Ishikawa (cell line): Measurements from ENCODE around the gene RCN1.

Source experiments
- CEBPB ChIP-seq: IDR thresholded peaks from 2 replicates; pipeline ENCODE4 v1.6.1; 2012
- CREB1 ChIP-seq: IDR thresholded peaks from 2 replicates; pipeline ENCODE4 v1.6.1; 2012; ENCODE audit warnings: low read depth
- EGR1 ChIP-seq: IDR thresholded peaks from 2 replicates; pipeline ENCODE4 v1.6.1; 2012
- EP300 ChIP-seq: IDR thresholded peaks from 2 replicates; pipeline ENCODE4 v1.6.1; 2012; ENCODE audit warnings: borderline replicate concordance
- FOXM1 ChIP-seq: IDR thresholded peaks from 2 replicates; pipeline ENCODE4 v1.6.1; 2012; ENCODE audit warnings: low read depth, borderline replicate concordance
- MAX ChIP-seq: IDR thresholded peaks from 2 replicates; pipeline ENCODE4 v1.6.1; 2012
- NFIC ChIP-seq: IDR thresholded peaks from 2 replicates; pipeline ENCODE4 v1.6.1; 2012
- RAD21 ChIP-seq: IDR thresholded peaks from 2 replicates; pipeline ENCODE4 v1.6.1; 2012; ENCODE audit warnings: low read depth
- REST ChIP-seq: IDR thresholded peaks from 2 replicates; pipeline ENCODE4 v1.6.1; 2012; ENCODE audit warnings: low read depth, mild to moderate bottlenecking
- TAF1 ChIP-seq: IDR thresholded peaks from 2 replicates; pipeline ENCODE4 v1.6.1; 2012; ENCODE audit warnings: low read depth, mild to moderate bottlenecking
- TCF12 ChIP-seq: IDR thresholded peaks from 2 replicates; pipeline ENCODE4 v1.6.1; 2012; ENCODE audit warnings: low read depth
- TEAD4 ChIP-seq: IDR thresholded peaks from 2 replicates; pipeline ENCODE4 v1.6.1; 2012
- YY1 ChIP-seq: IDR thresholded peaks from 2 replicates; pipeline ENCODE4 v1.6.1; 2012; ENCODE audit warnings: low read depth
- ZBTB7A ChIP-seq: IDR thresholded peaks from 2 replicates; pipeline ENCODE4 v1.6.1; 2012; ENCODE audit warnings: low read depth
- TF ChIP-seq, protein P1 (sequence below): IDR thresholded peaks from 2 replicates; pipeline ENCODE4 v1.6.1; 2012

Gene RCN1

DNA sequence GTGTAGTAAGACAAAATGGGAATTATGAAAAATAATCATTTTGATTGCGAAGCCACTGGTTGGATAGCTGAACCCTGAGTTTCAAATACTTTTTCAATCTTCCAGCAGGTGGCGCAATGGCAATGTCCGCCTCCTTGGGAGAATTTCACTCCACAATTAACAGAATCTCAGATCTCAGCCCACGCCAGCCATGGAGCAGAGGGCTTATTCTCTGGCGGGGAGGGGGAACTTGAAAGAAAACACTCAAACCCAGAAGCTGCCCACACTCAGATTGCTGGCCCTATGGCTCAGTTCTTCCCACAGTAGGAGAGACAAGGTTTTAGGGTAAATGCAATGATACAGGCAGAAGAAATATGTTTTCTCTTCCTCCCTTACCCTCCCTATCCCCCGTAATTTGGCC lies 38.7 kb upstream of the RCN1 start:
- peak; percentile 81 for TF ChIP-seq RAD21
- TF ChIP-seq ZBTB7A: no peak

DNA sequence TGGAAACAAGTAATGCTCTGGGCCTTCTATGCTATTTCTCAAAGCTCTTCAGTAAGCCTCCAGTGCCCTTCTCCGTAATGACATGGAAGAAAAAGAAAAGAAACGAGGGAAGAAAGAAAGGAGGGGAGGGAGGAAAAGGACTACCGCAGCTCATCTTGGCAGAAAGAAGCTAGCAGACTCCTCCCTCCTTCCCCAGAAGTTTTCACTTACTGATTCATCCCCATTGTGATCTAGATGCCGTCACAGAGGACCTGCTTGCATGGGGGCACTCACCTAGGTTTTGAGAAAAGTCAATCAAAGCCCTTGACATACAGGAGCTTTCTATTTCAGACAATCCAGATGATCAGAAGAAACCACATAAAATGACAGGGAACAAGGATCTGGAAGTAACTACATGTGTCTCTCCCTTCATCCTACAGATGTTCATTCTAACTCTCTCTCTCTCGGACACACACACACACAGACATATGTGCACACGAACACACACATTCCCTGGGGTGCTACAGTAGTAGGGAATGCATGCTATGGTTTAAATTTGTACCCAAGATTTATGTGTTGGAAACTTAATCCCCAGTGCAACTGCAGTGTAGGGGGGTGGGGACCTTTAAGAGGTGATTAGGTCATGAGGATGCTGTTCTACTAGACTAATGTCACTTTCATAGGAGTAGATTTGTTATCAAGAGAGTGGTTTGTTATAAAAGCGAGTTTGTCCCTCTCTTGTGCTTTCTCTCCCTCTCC lies 37.6 kb upstream of the RCN1 start:
- TF ChIP-seq FOXM1 (no peak), REST (no peak), EGR1 (no peak), TAF1 (no peak), CEBPB (no peak), CREB1 (no peak), RAD21 (no peak), TEAD4 (no peak), NFIC (no peak), EP300 (no peak)

- TF ChIP-seq MAX (no peak), FOXM1 (no peak), TCF12 (no peak), CEBPB (no peak), EGR1 (no peak), CREB1 (no peak), EP300 (no peak), REST (no peak), ZBTB7A (no peak), YY1 (no peak), NFIC (no peak), TEAD4 (no peak)
These were observed 35.0 kb upstream of the RCN1 start for GRCh38 chr11:32055861-32056260.

GRCh38 chr11:32056438-32056837 lies 34.4 kb upstream of the RCN1 start:
- no peak for TF ChIP-seq MAX
- TF ChIP-seq TAF1: no peak
- TF ChIP-seq, protein P1, sequence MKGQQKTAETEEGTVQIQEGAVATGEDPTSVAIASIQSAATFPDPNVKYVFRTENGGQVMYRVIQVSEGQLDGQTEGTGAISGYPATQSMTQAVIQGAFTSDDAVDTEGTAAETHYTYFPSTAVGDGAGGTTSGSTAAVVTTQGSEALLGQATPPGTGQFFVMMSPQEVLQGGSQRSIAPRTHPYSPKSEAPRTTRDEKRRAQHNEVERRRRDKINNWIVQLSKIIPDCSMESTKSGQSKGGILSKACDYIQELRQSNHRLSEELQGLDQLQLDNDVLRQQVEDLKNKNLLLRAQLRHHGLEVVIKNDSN: no peak
- no peak for TF ChIP-seq TCF12
- TF ChIP-seq CEBPB: no peak
- TF ChIP-seq RAD21: no peak
- no peak for TF ChIP-seq EGR1

DNA sequence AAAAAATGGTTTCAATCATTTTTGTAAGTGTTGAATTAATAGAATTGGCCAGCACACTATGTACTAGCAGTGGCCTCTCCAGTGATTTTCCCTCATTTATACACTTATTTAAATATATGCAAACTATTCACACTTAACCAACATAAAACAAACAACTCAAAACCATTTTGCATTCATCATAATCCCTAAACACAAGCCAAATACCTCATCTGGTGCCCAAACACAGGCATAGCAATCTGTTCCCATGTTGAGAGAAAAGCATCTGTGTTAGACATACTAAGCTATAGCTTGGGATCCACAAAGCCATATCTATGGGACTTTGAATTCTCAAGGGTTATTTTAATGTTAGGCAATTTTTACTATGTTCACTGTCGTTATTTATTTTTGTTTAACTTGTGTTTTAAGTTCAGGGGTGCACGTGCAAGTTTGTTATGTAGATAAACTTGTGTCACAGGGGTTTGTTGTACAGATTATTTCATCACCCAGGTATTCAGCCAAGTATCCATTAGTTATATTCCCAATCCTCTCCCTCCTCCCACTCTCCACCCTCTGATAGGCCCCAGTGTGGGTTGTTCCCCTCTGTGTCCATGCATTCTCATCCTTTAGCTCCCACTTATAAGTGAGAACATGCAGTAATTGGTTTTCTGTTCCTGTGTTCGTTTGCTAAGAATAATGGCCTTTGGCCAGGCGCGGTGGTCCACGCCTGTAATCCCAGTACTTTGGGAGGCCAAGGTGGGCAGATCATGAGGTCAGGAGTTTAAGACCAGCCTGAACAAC lies 31.0 kb upstream of the RCN1 start:
- TF ChIP-seq TEAD4 (no peak), CEBPB (no peak), MAX (no peak), TCF12 (no peak), REST (no peak), RAD21 (no peak), CREB1 (no peak), TAF1 (no peak), NFIC (no peak), EGR1 (no peak), EP300 (no peak), FOXM1 (no peak), YY1 (no peak), ZBTB7A (no peak)
- TF ChIP-seq, protein P1: no peak
